H1 (cell line): ENCODE data around the gene WTIP. TPM values are rescaled to one million over a fixed set of nuclear protein-coding genes. Genes with fewer than 3 reads are reported as not detected.

Source experiments
- CTCF ChIA-PET: fragments of 300-600 bp; sonication (Branson Sonifier 250); formaldehyde crosslinking; loops from one replicate; lab custom pipeline; 2021; ENCODE audit not compliant: partially characterized antibody; lab: Charles Lee
- POLR2A ChIA-PET: fragments of 300-600 bp; sonication (Branson Sonifier 250); formaldehyde crosslinking; loops from one replicate; lab custom pipeline; 2021; ENCODE audit warnings: inconsistent platforms; ENCODE audit not compliant: partially characterized antibody; lab: Charles Lee
- DNase-seq, 2 experiments: peaks; one replicate each; pipeline versions ENCODE4 v3.0.0 to v3.0.0-alpha.2; 2010 to 2022; ENCODE audit warnings: low spot score in 2 of 2, low read depth in 1 of 2, mixed read lengths in 1 of 2
- FAIRE-seq: peaks from 2 replicates; lab custom pipeline; 2011; peaks lifted over from hg19 to GRCh38; lab: Jason Lieb, UNC
- H2AFZ ChIP-seq: 2 replicates; pipeline ENCODE4 v1.8.1; 2012; ENCODE audit warnings: low read length, inconsistent platforms
- H2AK5ac ChIP-seq: 2 replicates; pipeline ENCODE4 v1.6.1; 2013; ENCODE audit warnings: low read depth, low read length
- H2BK120ac ChIP-seq: replicated peaks from 2 replicates; pipeline ENCODE3; 2013; ENCODE audit warnings: low read depth, low read length, inconsistent platforms
- H2BK12ac ChIP-seq: 2 replicates; pipeline ENCODE4 v1.6.1; 2013; ENCODE audit warnings: low read depth, low read length
- H2BK15ac ChIP-seq: 2 replicates; pipeline ENCODE4 v1.6.1; 2013; ENCODE audit warnings: low read length
- H2BK20ac ChIP-seq: 2 replicates; pipeline ENCODE4 v1.6.1; 2013; ENCODE audit warnings: low read length
- H2BK5ac ChIP-seq: 2 replicates; pipeline ENCODE4 v1.6.1; 2013; ENCODE audit warnings: low read depth, low read length
- H3K14ac ChIP-seq: 2 replicates; pipeline ENCODE4 v1.6.1; 2013; ENCODE audit warnings: inconsistent platforms; ENCODE audit not compliant: insufficient read length
- H3K18ac ChIP-seq: 2 replicates; pipeline ENCODE4 v1.6.1; 2013; ENCODE audit warnings: low read length; ENCODE audit errors: extremely low read depth
- H3K23ac ChIP-seq: 2 replicates; pipeline ENCODE4 v1.6.1; 2013; ENCODE audit warnings: inconsistent platforms; ENCODE audit not compliant: insufficient read length
- H3K23me2 ChIP-seq: 2 replicates; pipeline ENCODE4 v1.6.1; 2013; ENCODE audit warnings: low read depth, low read length
- H3K27ac ChIP-seq: 2 replicates; pipeline ENCODE4 v1.6.1; 2011; ENCODE audit warnings: low read depth, low read length, inconsistent platforms
- H3K27me3 ChIP-seq, 4 experiments: replicated peaks in 1 of 4; 1 replicate in 1 of 4; 2 replicates in 3 of 4; pipeline versions ENCODE4 v1.6.1 to v1.8.1; 2011 to 2013; ENCODE audit warnings: low read length in 3 of 4, mild to moderate bottlenecking in 3 of 4, inconsistent platforms in 2 of 4, mixed read lengths in 2 of 4, moderate library complexity in 1 of 4; ENCODE audit not compliant: control insufficient read depth in 3 of 4, insufficient read depth in 3 of 4; ENCODE audit errors: extremely low read depth in 1 of 4
- H3K36me3 ChIP-seq, 4 experiments: 2 replicates each; pipeline versions ENCODE4 v1.6.1 to v1.8.1; 2011 to 2013; ENCODE audit warnings: mild to moderate bottlenecking in 4 of 4, low read length in 3 of 4, moderate library complexity in 2 of 4, control low read depth in 1 of 4, inconsistent platforms in 1 of 4; ENCODE audit not compliant: insufficient read depth in 4 of 4, control insufficient read depth in 2 of 4
- H3K4ac ChIP-seq: replicated peaks from 2 replicates; pipeline ENCODE3; 2013; ENCODE audit warnings: low read length, low read depth, mixed read lengths, inconsistent platforms; ENCODE audit not compliant: insufficient read length
- H3K4me1 ChIP-seq, 4 experiments: replicated peaks in 1 of 4; 1 replicate in 1 of 4; 2 replicates in 3 of 4; pipeline versions ENCODE4 v1.6.1 to v1.8.1; 2011 to 2013; ENCODE audit warnings: low read length in 3 of 4, inconsistent platforms in 2 of 4, mixed read lengths in 1 of 4; ENCODE audit not compliant: insufficient read depth in 4 of 4, control insufficient read depth in 3 of 4
- H3K4me2 ChIP-seq, 2 experiments: 2 replicates each; pipeline versions ENCODE4 v1.6.1 to v1.8.1; 2011 to 2013; ENCODE audit warnings: low read depth in 2 of 2, low read length in 2 of 2, control low read depth in 1 of 2, inconsistent platforms in 1 of 2, mild to moderate bottlenecking in 1 of 2; ENCODE audit not compliant: insufficient read depth in 1 of 2
- H3K4me3 ChIP-seq, 4 experiments: fragments of 200-600, 300-600 bp in 1 of 4; sonication (generic), shearing (Covaris generic), sonication (Bioruptor Twin) in 1 of 4; 2 replicates each; pipeline versions ENCODE4 v1.5.1 to v1.8.1; 2011 to 2016; ENCODE audit warnings: low read length in 4 of 4, low read depth in 3 of 4, control low read depth in 2 of 4, inconsistent platforms in 2 of 4, mild to moderate bottlenecking in 2 of 4, mixed read lengths in 1 of 4, moderate library complexity in 1 of 4; ENCODE audit not compliant: insufficient read depth in 2 of 4; ENCODE audit errors: extremely low read depth in 1 of 4
- H3K56ac ChIP-seq: replicated peaks from 2 replicates; pipeline ENCODE3; 2013; ENCODE audit warnings: low read depth, mild to moderate bottlenecking, mixed read lengths, low read length, inconsistent platforms; ENCODE audit not compliant: insufficient read length
- H3K79me1 ChIP-seq: 2 replicates; pipeline ENCODE4 v1.6.1; 2013; ENCODE audit warnings: low read depth, low read length, control low read depth
- H3K79me2 ChIP-seq, 2 experiments: 2 replicates each; pipeline versions ENCODE4 v1.6.1 to v1.8.1; 2012 to 2013; ENCODE audit warnings: low read length in 2 of 2, mild to moderate bottlenecking in 2 of 2, inconsistent platforms in 1 of 2; ENCODE audit not compliant: insufficient read depth in 2 of 2, control insufficient read depth in 1 of 2
- H3K9ac ChIP-seq, 4 experiments: replicated peaks in 1 of 4; 1 replicate in 1 of 4; 2 replicates in 3 of 4; pipeline versions ENCODE4 v1.6.1 to v1.8.1; 2011 to 2013; ENCODE audit warnings: low read depth in 3 of 4, low read length in 3 of 4, control low read depth in 2 of 4, mild to moderate bottlenecking in 2 of 4, moderate library complexity in 2 of 4, inconsistent platforms in 1 of 4; ENCODE audit errors: extremely low read depth in 1 of 4
- H3K9me3 ChIP-seq, 2 experiments: 2 replicates each; pipeline versions ENCODE4 v1.6.1 to v1.8.1; 2012 to 2013; ENCODE audit warnings: mild to moderate bottlenecking in 2 of 2, moderate library complexity in 2 of 2, control low read depth in 1 of 2, inconsistent platforms in 1 of 2, low read depth in 1 of 2, low read length in 1 of 2, mixed read lengths in 1 of 2; ENCODE audit not compliant: insufficient read depth in 2 of 2
- H4K20me1 ChIP-seq, 2 experiments: replicated peaks in 1 of 2; 2 replicates each; pipeline versions ENCODE3 to v1.8.1; 2011 to 2013; ENCODE audit warnings: inconsistent platforms in 2 of 2, low read length in 2 of 2, mild to moderate bottlenecking in 1 of 2; ENCODE audit not compliant: insufficient read depth in 2 of 2, control insufficient read depth in 1 of 2
- H4K5ac ChIP-seq: 2 replicates; pipeline ENCODE4 v1.6.1; 2013; ENCODE audit warnings: low read length, low read depth, mixed read lengths, inconsistent platforms; ENCODE audit not compliant: insufficient read length
- H4K8ac ChIP-seq: 2 replicates; pipeline ENCODE4 v1.8.0; 2013; ENCODE audit warnings: mild to moderate bottlenecking, moderate library complexity, low read length, inconsistent platforms; ENCODE audit not compliant: insufficient read depth; ENCODE audit errors: extremely low read depth
- H4K91ac ChIP-seq: replicated peaks from 2 replicates; pipeline ENCODE3; 2013; ENCODE audit warnings: low read length, mixed read lengths, inconsistent platforms; ENCODE audit not compliant: insufficient read length
- BACH1 ChIP-seq: IDR thresholded peaks from 2 replicates; pipeline ENCODE4 v1.6.1; 2012; ENCODE audit warnings: low read length, improper control_type of control experiment
- CHD1 ChIP-seq: IDR thresholded peaks from 2 replicates; pipeline ENCODE4 v1.6.1; 2012; ENCODE audit warnings: low read depth, low read length, improper control_type of control experiment
- CHD2 ChIP-seq: IDR thresholded peaks from 2 replicates; pipeline ENCODE4 v1.6.1; 2012; ENCODE audit warnings: low read length, improper control_type of control experiment
- GTF2F1 ChIP-seq: IDR thresholded peaks from 2 replicates; pipeline ENCODE4 v1.6.1; 2012; ENCODE audit warnings: low read depth, low read length, improper control_type of control experiment, borderline replicate concordance
- HDAC2 ChIP-seq, 2 experiments: fragments of 300-600 bp in 1 of 2; sonication (generic) in 1 of 2; IDR thresholded peaks; 2 replicates each; pipeline ENCODE4 v1.6.1; 2011 to 2012; ENCODE audit warnings: low read depth in 2 of 2, low read length in 2 of 2, mild to moderate bottlenecking in 2 of 2, moderate library complexity in 2 of 2, borderline replicate concordance in 1 of 2, inconsistent platforms in 1 of 2
- KDM4A ChIP-seq: IDR thresholded peaks from one replicate; pipeline ENCODE4 v1.7.1; 2012; ENCODE audit warnings: low read depth, mild to moderate bottlenecking, moderate library complexity, low read length, inconsistent platforms; ENCODE audit not compliant: severe bottlenecking
- KDM5A ChIP-seq: fragments of 200-600 bp; IDR thresholded peaks from 2 replicates; pipeline ENCODE4 v1.7.1; 2012; ENCODE audit warnings: mild to moderate bottlenecking, low read length, inconsistent platforms, mixed read lengths
- NANOG ChIP-seq: IDR thresholded peaks from 2 replicates; pipeline ENCODE4 v1.6.1; 2011; ENCODE audit warnings: low read length, low read depth, mild to moderate bottlenecking, inconsistent platforms; ENCODE audit not compliant: insufficient read depth, poor library complexity, severe bottlenecking
- POLR2A ChIP-seq, 2 experiments: IDR thresholded peaks; 1 replicate in 1 of 2; 2 replicates in 1 of 2; pipeline ENCODE4 v1.6.1; 2011; ENCODE audit warnings: low read depth in 2 of 2, low read length in 2 of 2, mild to moderate bottlenecking in 2 of 2; ENCODE audit errors: control extremely low read depth in 1 of 2
- POU5F1 ChIP-seq: IDR thresholded peaks from 2 replicates; pipeline ENCODE4 v1.6.1; 2011; ENCODE audit warnings: low read depth, mild to moderate bottlenecking, low read length, moderate library complexity
- SAP30 ChIP-seq: fragments of 300-600 bp; sonication (generic); IDR thresholded peaks from 2 replicates; pipeline ENCODE4 v1.7.1; 2012; ENCODE audit warnings: low read length, moderate library complexity, mild to moderate bottlenecking, inconsistent platforms; ENCODE audit not compliant: insufficient read depth, insufficient replicate concordance
- SP2 ChIP-seq: IDR thresholded peaks from 2 replicates; pipeline ENCODE4 v1.6.1; 2012; ENCODE audit warnings: mild to moderate bottlenecking, low read length, inconsistent platforms
- YY1 ChIP-seq: IDR thresholded peaks from 2 replicates; pipeline ENCODE4 v1.6.1; 2011; ENCODE audit warnings: low read depth, mild to moderate bottlenecking, low read length
- WGBS, 2 experiments: shearing (Covaris generic) in 1 of 2; methylation state at CpG; one replicate each; pipeline versions ENCODE4 v1.1.6 to v1.1.7; 2013 to 2015; ENCODE audit warnings: low lambda C conversion rate in 2 of 2, mixed read lengths in 2 of 2, inconsistent platforms in 1 of 2, low coverage in 1 of 2, missing lambda C conversion rate in 1 of 2; ENCODE audit not compliant: insufficient replicate concordance in 2 of 2, insufficient coverage in 1 of 2, insufficient read length in 1 of 2; ENCODE audit errors: extremely low coverage in 1 of 2, missing lambda C conversion rate in 1 of 2; 5-methylcytosine and 5-hydroxymethylcytosine counted together
- polyA plus RNA-seq, 7 experiments: library from polyadenylated mRNA; depleted of rRNA in 3 of 7; stranded (reverse) in 5 of 7; unstranded in 2 of 7; fragments of >200 nt in 5 of 7; fragments of 200-250 nt in 2 of 7; gene quantifications; 1 replicate in 5 of 7; 2 replicates in 1 of 7; 4 replicates in 1 of 7; pipeline versions ENCODE4 v1.2.1 to v1.2.3, GENCODE V29; 2011 to 2013; ENCODE audit warnings: missing spikeins in 2 of 7, mixed read lengths in 2 of 7
- total RNA-seq: library from RNA; stranded (reverse); fragmentation: NEBNext Ultra II Directional; extraction: Animal tissue kit (Norgen Biotek cat#: 25700); gene quantifications from 2 replicates; pipeline ENCODE4 v1.2.1, GENCODE V29; 2021
- TF ChIP-seq, protein P1 (sequence below): IDR thresholded peaks from 2 replicates; pipeline ENCODE4 v1.6.1; 2011; ENCODE audit warnings: low read length, improper control_type of control experiment

WTIP gene
- total and polyA plus RNA-seq, 2 of the 8 experiments (the other 6 are each of a cell fraction or from before 2014, with no cell fraction given) = 8.7 to 15.4 TPM

DNA sequence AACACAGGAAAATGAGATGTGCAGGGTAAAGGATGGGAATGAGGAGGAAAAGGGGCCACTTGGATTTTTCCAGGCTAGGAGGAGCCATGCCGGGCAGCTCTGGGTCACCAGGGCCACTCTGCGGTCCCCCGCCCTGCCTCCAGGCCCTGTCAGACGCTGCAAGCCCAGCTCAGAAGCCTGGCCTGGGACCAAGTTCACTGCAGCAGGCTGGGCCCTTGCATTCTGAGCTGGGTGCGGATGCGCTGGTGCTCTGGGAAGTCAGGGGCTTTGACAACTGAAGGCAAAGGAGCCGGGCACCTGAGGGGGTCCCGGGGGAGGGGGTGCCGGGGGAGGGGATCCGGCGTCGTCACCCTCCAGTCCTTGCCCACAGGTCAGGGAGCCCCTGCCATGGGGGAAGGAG, 77.5 kb downstream of the WTIP start:
- Histone ChIP-seq H4K8ac (no peak overlapping the region), H4K91ac (no peak overlapping the region), H3K4me1 (no peaks in the 10 kb centered on the region), H2BK12ac (no peak overlapping the region), H3K27me3 (no peaks in the 10 kb centered on the region; a peak in 1 of 7 replicates), H2AK5ac (no peak overlapping the region), H2BK15ac (no peak overlapping the region), H3K79me2 (no peaks in the 10 kb centered on the region), H3K79me1 (no peaks in the 10 kb centered on the region), H2AFZ (no peak overlapping the region), H2BK20ac (no peak overlapping the region), H3K23ac (no peak overlapping the region), H3K4me3 (no peak overlapping the region), H3K9me3 (peaks cover 0 to 5% of the 10 kb centered on the region in 2 experiments; a peak in 1 of 4 replicates), H3K9ac (no peak overlapping the region), H3K4me2 (no peak overlapping the region), H3K36me3 (no peaks in the 10 kb centered on the region), H3K14ac (no peak overlapping the region), H3K23me2 (no peaks in the 10 kb centered on the region), H3K56ac (no peak overlapping the region), H4K20me1 (no peaks in the 10 kb centered on the region), H2BK5ac (no peak overlapping the region), H3K27ac (no peak overlapping the region), H2BK120ac (no peak overlapping the region), H3K18ac (no peak overlapping the region), H3K4ac (no peak overlapping the region), H4K5ac (no peak overlapping the region)
- no peak for FAIRE-seq
- ChIA-PET CTCF (interaction anchor here (0.8 kb wide), 1 partner anchor 43 kb away, joined by 3 read pairs; no protein-coding TSS in a partner anchor), POLR2A (no interaction called here)
- no peak for DNase-seq
- 90% methylated on average over 6 of the region's 12 CpGs; no CpG with 5 or more reads in 1 of the 2 experiments for WGBS, 2 experiments
- TF ChIP-seq SAP30 = no peak
- no peak for TF ChIP-seq BACH1
- no peak for TF ChIP-seq GTF2F1
- TF ChIP-seq NANOG = no peak
- no peak for TF ChIP-seq KDM4A
- no peak for TF ChIP-seq POU5F1
- TF ChIP-seq SP2 = no peak
- TF ChIP-seq POLR2A (IDR thresholded peaks at IDR 0.05; ENCODE audit: control extremely low read depth in 1 of 2, low read depth in 2 of 2, low read length in 2 of 2) = no peak
- TF ChIP-seq HDAC2 (IDR thresholded peaks at IDR 0.05; ENCODE audit: borderline replicate concordance in 1 of 2, low read depth in 2 of 2, low read length in 2 of 2) = no peak
- TF ChIP-seq KDM5A = no peak
- no peak for TF ChIP-seq CHD1
- TF ChIP-seq CHD2 = no peak
- no peak for TF ChIP-seq YY1
- TF ChIP-seq, protein P1, sequence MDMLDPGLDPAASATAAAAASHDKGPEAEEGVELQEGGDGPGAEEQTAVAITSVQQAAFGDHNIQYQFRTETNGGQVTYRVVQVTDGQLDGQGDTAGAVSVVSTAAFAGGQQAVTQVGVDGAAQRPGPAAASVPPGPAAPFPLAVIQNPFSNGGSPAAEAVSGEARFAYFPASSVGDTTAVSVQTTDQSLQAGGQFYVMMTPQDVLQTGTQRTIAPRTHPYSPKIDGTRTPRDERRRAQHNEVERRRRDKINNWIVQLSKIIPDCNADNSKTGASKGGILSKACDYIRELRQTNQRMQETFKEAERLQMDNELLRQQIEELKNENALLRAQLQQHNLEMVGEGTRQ = no peak
